HG03060 (cell line): Measurements from ENCODE around the gene CCS.
"Not testable (repeated sequence)": the region's sequence is repeated elsewhere in the genome, so short reads cannot be mapped to it uniquely, and the experiment has no call there.

Experiments used
- ATAC-seq: cut with Tn5 transposase; IDR thresholded peaks from one replicate; pipeline ENCODE4 v1.9.1; 2021; ENCODE audit warnings: low read depth, moderate number of reproducible peaks; ENCODE audit not compliant: unreplicated experiment

The CCS gene

DNA sequence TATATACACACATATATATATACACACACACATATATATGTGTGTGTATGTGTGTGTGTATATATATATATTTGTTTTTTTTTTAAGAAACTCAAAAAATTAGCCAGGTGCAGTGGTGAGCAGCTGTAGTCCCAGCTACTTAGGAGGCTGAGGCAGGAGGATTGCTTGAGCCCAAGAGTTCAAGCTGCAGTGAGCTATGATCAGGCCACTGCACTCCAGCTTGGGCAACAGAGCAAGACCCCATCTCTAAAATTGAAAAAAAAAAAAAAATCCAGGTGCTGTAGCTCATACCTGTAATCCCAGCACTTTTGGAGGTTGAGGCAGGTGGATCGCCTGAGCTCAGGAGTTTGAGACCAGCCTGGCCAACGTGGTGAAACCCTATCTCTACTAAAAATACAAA lies 3.7 kb upstream of the CCS start:
- ATAC-seq: not testable (repeated sequence)

DNA sequence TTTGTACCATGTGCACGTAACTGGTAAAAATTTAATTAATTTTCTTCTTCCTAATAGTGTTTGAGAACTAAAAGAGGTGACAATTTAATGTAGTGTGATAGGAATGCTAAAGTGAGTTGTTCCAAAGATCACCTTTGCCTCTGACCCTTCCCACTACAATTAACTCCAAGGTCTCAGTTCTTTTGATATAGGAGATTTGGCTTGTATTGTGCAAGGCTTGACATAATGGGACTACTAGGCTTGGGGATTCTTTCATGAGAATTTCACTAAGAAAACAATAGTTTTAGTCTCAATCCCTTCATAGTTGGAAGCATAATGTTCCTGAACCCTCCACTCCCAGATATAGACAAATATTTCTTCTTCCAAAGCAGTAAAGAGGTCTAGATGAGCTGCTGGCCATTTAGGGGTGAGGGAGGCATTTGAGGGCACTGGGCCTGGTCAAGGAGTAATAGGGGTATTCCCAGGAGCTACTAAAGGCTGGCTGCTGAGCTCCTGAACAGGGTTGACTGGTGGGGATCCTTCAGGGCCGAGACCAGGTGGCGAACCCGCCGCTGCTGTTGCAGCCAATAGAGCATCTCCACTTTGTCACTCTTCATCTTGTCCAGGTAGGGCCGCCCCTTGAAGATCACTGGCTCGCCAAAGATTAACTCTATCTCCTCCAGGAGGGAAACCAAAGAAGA lies 2.8 kb upstream of the CCS start:
- ATAC-seq: no peak

DNA sequence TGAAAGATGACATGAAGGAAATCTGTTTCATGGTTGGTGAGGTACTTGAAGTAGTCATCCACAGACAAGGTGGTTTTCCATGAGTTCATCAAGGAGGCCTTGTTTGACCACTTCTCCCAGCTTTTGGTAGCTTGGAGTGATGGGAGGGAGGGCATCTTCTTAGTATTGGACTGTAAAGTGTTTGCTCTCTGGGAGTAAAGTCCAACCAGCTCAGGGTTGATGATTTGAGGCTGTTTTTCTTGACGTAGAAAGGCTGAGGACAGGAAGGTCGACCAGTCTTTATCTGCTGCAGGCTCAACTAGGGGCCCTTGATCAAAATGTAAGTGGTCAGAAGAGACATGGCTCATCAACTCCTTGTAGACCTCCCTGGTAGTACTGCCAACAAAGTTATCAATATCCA lies 1.8 kb upstream of the CCS start:
- no peak for ATAC-seq

DNA sequence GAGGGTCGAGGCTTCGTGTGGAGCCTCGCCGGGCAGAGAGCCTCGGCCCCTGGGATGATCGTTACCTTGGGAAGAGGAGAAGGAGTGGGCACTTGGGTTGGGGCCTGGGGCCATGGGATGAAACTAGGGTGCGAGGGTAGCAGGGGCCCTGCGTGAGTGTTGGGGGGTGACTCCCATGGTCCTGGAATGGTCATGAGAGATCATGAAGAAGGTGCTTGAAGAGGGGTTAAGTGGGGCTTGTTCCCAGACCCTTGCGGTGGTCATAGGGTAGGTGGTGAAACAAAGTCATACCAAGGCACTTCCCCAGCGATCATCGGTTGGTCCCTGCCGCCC lies 284 bp downstream of the CCS start:
- ATAC-seq: no peak

DNA sequence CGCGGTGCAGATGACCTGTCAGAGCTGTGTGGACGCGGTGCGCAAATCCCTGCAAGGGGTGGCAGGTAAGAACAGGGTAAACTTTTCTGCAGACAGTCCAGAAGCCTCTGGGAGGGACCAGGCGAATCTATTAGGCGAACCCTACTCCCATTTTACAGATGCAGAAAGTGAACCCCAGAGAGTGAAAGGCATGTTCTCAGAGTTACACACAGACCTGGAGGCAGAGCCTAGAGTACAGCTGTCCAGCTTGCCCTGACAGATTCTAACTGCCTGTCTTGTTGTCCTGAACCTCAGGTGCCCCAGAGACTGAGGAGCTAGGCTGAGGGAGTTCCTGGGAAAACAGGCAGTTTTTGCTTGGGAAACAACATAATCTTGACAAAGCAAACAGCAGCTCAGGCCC lies 665 bp downstream of the CCS start:
- no peak for ATAC-seq

DNA sequence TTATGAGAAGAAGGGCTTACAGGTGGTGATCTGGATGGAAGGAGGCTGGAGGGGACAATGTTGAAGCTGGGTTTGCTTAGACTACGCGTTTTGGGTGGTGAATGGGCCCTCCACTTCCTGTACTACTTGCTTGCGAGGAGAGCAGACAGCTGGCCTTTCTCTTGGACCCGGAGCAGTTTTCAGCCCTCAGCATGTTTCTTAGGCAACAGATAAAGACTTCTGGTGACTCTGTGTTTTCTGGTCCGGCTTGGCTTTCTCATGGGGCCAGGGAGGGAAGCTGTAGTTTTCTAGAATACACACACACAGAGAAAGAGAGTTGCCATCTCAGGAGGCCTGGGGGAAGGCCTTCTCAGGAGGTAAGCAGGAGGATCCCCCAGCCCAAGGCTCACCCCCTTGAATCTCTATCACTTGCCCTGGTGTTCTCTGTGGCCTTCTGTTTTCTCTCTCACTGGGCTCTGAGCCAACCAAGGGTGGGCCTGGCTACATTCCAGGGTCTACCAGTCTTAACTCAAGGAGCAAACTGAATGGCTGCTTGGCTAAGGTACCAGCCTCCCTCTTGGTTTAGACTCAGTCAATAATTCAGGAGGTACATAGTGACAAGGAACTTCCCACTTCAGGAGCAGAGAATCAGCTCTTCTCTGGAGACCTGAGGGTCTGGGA lies 2.4 kb downstream of the CCS start:
- ATAC-seq: no peak

DNA sequence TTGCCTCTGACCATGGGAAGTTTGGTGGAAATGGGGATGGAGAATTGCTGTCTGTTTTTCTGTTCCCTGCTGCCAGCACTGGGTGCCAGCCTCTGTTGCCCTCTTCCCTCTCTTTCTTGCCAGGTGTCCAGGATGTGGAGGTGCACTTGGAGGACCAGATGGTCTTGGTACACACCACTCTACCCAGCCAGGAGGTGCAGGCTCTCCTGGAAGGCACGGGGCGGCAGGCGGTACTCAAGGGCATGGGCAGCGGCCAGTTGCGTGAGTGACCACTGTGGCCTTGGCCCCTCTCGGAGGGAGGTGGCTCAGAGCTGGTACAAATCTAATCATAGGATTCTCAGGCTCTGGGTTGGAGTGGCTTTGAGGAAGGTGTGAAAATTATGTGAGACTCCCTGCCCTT lies 6.0 kb downstream of the CCS start:
- no peak for ATAC-seq

DNA sequence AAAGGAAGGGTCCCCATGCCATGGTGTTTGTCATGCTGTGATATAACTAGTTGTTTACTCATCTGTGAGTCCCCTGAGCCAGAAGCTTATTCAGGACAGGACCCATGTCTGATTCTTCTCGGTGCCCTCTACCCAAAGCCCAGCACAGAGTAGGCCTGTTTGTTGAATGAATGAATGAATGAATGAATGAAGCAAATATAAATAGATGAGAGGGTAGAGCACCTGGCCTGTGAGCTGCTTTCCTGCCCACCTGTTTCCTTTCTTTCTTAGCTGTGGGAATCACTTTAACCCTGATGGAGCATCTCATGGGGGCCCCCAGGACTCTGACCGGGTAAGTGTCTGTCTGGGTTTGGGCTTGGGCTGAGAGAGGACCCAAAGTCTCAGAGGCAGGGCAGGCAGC lies 7.2 kb downstream of the CCS start:
- no peak for ATAC-seq

DNA sequence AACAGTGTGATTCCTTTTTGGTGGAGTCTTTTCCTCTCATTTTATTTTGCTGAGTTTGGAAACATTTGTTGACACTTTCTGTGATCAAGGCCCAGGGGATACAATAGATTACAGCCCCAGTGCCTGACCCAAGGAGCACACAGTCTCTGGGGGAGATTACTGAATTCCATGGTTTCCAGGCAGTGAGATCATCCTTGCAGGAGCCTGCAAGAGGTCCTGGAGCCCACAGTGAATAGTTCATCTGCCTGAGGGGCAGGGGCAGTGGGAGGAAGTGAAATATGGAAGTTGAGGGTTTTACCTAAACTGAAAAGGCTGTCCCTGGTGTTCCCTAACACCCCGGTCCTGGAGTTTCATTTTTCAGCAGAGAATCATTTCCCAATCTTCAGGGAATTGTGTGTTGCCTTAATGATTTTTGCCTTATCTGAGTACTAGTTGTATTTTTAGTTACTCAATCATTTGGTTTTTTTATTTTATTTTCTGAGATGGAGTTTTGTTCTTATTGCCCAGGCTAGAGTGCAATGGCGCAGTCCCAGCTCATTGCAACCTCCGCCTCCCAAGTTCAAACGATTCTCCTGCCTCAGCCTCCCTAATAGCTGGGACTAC lies 7.7 kb downstream of the CCS start:
- ATAC-seq: no peak

DNA sequence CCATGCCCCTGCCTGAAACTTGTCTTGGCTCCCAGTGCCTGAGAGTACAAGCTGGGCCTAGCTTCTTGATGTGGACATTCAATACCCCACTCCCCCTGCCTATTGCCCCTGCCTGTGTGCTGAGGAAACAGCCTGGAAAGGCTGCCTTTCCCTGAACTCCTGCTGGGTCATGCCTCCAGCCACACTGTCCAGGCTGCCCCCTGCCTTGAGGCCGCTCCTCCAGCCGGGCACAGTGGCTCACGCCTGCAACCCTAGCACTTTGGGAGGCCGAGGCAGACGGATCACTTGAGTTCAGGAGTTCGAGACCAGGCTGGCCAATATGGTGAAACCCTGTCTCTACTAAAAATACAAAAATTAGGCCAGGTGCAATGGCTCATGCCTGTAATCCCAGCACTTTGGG lies 10.1 kb downstream of the CCS start:
- ATAC-seq: no peak

DNA sequence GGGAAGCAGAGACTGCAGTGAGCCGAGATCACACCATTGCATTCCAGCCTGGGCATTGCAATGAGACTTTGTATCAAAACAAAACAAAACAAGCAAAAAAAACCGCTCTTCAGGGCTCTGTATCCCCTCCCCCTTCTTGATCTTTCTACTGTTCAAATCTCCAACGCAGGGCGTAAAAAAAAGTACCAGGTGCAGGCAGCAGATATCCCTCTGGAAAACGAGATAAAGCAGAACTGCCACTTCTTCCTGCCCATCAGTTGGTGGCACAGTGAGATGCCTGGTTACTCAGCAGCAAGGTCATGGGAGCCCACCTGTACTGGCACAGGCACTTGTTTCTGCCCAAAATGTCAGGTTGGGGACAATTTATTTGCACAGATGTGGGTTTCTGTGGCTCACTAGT lies 11.2 kb downstream of the CCS start:
- no peak for ATAC-seq

DNA sequence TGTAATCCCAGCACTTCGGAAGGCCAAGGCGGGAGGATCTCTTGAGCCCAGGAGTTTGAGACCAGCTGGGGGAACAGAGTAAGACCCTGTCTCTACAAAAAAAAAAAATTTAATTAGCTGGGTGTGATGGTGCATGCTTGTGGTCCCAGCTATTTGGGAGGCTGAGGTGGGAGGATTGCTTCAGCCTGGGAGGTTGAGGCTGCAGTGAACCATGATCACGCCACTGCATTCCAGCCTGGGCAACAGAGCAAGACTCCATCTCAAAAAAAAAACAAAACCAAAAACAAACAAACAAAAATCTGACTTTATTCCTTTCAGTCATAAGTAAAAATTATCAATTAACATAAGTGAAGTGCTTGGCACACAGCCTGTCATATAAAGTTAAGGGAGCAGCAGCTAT lies 13.6 kb downstream of the CCS start:
- not testable (repeated sequence) for ATAC-seq

DNA sequence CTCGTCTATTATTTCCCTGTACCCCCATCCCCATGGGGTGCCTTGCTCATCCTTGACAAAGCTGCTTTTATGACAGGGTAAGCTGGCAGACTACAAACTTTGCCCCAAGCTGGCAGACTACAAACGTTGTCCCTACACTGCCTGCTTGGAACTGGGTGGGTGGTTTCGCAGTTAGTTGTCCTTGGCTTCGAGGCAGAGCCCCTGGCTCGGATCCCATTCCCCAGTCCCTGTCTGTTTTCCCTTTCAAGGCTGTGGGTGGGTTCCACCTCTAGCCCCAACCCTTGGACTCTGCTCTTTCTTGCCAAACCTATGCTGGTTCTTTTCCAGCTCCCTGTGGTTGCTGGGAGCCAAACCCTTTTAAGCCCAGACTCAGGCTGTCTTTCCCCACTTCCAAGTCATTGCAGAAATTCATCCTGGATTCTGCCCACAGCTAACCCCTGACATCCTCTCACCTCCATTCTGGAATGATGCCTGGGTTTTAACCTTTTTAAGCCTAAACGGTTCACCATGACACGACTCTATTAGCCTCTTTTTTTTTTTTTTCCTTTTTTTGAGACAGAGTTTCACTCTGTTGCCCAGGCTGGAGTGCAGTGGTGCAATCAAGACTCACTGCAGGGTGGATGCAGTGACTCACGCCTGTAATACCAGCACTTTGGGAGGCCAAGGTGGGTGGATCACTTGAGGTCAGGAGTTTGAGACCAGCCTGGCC lies 14.3 kb downstream of the CCS start:
- ATAC-seq: no peak

DNA sequence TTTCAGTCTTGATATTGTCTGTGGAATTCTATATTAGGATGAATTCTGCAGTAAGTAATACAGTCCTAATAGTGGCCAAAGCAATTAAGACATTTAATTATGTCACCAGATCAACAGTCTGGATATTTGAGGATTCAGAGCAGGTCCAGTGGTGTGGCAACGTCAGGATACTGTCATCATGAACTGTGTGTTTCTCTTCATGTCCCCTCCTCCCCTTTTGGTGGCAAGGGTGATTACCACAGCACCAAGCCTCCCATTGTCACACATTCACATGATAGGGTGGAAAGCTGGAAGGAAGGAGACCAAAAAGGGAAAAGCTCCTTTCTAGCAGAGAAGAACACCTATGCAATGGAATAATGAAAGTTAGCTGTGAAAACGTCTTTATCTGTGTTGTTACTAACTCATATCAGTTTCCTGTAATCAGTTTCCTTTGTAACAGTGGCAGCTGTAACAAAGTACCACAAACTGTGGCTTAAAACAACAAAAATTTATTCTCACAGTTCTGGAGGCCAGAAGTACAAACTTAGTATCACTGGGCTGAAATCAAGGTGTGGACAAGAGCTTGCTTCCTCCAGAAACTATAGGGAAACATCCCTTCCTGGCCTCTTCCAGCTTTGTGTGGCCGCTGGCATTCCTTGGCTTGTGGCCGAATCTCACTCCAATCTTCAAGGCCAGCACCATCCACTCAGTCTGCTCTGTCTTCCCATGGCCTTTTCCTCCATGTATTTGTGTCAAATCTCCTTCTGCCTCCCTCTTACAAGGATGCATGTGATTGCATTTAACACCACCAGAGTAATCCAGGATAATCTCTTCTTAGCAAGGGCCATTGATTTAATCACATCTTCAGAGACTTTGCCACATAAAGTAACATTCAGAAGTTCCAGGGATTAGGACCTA lies 17.0 kb downstream of the CCS start:
- ATAC-seq: no peak

DNA sequence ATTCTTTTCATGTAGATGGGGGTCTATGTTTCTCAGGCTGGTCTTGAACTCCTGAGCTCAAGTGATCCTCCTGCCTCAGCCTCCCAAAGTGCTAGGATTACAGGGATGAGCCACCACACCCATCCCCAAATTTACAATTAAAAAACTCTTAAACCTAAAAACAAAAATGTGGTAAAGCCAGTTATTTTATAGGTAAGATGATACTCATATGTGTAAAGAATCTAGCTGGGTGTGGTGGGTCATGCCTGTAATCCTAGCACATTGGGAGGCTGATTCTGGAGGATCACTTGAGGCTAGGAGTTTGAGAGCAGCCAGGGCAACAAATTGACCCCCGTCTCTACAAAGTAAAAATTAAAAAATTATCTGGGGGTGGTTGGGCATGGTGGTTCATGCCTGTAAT lies 19.5 kb downstream of the CCS start:
- ATAC-seq: no peak

DNA sequence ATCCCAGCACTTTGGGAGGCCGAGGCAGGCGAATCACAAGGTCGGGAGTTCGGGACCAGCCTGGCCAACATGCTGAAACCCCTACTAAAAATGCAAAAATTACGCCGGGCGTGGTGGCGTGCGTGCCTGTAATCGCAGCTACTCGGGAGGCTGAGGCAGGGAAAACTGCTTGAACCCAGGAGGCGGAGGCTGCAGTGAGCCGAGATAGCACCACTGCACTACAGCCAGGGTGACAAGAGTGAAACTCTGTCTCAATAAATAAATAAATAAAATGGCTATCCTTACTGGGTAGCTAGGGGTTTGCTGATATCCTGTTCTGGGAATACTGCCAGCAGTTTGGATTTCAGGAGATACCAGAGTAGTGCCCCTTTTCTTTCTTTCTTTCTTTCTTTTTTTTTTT lies 21.1 kb downstream of the CCS start:
- ATAC-seq: no peak

DNA sequence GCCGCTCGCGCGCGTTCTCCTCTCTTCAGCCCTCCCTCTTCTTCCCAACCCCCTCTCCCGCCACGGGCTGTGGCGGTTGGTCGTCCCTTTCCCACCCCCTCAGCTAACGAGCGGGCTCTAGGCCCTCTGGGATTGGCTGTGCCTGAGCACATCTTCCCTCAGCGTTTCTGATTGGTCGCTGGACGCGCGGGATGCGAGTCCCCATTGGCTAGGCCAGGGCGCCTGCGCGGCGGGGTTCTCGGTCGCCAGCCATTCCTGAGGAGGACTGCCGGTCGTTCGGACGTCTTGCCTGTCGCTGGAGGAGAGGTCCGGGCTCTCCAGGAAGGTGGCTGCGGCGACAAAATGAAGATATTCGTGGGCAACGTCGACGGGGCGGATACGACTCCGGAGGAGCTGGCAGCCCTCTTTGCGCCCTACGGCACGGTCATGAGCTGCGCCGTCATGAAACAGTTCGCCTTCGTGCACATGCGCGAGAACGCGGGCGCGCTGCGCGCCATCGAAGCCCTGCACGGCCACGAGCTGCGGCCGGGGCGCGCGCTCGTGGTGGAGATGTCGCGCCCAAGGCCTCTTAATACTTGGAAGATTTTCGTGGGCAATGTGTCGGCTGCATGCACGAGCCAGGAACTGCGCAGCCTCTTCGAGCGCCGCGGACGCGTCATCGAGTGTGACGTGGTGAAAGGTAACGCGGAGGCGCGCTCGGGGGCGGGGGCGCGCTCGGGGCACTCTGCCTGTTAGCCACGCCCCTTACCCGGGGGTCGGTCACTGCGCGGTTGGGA lies 23.6 kb downstream of the CCS start, which contains the start of gene RBM14:
Gene RBM14, plus strand, starts transcription at position 252 of the 776 bp plus-strand sequence. Its CDS starts 91 bp downstream, at position 343.
- ATAC-seq: peak; percentile 82

DNA sequence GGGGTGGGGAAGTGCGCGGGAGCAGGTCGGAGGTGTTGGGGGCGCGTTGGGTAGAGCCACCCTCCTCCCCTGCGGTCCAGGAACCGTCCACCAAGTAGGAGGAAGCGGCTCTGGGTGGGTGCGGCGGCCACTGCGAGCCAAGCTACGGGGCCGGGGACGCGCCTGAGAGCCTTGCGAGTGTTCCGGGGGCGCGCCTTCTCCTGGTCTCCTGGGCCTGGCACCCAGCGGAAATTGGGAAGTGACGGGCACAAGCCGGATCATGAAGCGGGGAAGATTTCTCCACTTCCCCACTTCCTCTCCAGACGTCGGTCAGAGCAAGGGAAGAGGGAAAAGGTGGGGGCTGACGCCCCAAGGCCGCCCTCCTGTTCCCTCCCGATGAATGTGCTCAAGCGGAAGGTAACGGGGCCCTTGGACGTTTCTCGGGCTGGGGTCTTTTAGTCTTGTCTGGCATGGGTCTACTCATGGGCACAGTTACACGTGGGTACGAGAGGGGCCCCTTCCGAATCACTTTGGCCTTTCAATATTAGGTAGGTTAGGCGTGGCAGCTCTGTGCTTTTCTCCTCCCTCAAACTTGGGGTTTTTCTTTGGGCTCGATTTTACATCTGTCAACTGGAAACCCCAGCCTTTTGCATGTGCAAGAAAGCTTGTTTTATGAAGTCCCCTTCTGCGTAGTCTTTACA lies 24.3 kb downstream of the CCS start:
- no peak for ATAC-seq

DNA sequence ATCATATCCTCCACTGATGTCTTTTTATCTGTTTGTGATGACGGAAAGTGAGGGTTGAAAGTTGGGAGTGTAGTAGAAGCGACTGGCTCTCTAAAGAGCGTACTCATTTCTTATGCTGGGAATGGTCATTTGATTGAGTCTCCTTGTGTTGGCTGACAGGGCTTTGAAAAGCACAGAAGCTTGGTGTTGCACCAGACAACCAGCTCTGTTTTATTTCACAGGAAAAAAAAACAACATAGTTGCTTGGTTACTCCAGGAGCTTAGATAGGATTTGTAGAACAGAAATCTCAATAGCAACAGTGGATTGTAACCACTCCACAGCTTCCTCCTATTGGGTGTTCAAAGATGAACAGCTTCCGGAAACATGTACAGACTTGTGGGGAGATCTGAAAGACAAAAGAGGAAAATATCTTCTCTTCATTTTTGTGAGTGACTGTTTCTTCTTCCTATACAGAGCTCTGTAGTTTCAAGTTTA lies 26.1 kb downstream of the CCS start:
- ATAC-seq: no peak
